ENCODE data around the gene BEND5.
A peak's percentile ranks its signal among the peaks of the same experiment; 100 is the strongest.

BEND5 gene

DNA sequence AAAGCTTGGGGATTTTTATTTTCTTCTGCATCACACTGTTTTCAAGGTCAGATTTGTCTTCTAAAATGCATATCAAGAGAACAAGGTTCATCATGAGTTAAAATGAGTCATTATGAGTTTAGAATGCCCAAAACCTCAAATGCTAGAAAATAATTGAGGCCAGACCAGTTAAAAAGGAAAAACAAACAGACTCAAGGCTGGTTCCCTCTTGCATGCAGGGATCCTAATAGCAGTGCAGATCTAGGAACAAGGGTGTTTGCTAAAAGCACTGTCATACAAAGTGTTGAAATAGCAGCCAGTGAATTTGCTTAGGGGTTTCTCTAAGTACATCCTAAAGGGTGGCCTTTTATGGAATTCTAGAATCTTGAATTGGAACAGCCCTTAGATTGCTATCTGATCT lies 15.3 kb downstream of the BEND5 start:
- DNase-seq = no peak

DNA sequence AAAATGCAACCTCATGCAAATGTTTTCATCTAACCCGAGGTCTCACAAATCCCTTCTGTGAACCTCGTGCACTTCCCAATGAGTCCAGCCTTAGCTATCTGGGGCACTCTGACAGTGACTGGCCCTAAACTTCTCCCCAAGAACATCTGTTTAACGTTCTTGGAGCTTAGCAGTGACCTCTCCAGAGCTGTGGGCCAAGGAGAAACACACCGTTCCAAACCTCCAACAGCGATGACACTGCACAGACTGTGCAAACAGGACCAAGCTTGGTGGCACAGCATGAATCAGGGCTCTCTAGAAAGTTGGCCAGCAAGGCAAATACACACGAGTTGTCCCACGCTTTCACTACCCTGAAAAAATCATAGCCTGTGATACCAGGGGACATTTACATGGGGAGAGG lies 15.8 kb downstream of the BEND5 start:
- no peak for DNase-seq

DNA sequence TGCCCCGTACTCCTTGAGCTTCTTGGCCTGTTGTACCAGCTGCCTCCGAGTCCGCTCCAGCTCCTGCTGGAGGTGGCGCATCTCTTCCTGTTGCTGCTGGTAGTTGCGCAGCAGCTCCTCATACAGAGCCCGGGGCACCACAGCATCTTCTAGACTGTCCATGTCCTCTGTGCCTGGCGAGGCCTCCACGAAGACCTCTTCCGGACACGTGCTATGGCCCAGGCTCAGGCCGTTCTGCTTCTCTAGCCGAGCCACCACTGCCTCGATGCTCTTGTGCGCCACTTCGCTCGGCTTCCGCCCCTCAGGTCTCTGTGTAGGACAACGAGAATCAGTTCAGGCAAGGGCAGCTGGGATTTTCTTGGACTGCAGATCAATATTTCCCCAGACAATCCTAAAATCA lies 17.7 kb downstream of the BEND5 start:
- DNase-seq = no peak

DNA sequence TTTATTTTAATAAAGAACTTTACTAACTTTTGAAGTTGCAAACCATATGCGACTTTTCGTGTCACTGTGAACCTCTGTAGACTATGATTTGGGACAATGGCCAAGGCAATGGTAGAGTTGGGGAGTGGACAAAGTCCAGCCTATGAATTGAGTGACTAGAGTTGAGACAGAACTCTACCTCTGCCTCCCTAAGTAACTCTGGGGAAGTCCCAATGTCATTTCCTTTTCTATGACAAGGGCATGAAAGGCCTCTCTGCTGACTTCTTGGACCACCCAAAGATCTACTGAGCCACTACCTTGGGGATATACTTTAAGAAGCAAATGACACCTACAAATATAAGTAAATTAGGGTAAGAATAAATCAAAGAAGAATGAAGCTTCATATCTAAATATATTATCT lies 19.3 kb downstream of the BEND5 start:
- DNase-seq = no peak

DNA sequence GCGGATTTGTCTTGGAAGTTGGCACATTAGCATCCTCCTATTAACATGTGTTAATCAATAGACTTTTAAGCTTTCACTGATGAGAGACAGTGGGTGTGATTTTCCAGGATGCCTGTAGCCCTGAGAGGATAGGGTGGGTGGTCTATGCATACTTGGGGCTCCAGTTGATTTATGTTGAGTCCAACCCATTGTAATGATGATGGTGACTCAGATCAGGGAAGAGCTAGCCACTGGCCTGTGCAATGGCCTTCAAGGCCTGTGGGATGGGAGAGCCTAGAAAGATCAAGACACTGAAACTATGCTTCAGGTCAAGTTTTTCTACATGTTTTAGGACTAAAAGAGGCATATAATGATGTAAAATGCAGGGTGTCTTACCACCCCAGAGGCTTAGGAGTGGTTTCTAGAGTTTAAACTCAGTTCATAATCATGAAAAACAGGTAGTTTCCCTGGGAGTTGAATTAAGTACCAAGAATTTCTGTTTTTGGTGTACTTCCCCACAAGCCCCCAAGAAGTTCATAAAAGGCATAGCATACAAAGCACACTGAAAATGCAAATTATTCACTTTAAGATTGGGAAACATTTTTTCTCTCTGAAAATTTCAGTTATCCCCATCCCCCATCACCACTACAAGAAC lies 19.9 kb downstream of the BEND5 start:
- DNase-seq = no peak

DNA sequence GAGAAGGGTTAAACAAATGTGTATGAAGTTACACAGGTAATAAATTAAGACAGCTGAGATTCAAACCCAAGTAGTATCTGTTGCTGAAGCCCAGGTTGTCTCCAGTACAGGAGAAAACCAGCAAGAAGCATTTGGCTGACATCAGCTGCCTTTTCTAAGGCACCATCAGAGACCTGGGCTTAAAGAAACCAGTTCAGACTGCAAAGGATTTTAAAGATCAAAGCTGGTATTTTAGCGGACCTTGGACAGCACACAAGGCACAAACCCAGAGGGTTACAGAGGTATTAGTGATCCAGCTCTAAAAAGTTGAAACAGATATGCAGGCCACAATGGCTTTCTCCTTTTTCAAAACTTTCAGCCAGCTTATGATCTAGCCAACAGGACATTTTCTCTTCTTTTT lies 23.4 kb downstream of the BEND5 start:
- DNase-seq = no peak

DNA sequence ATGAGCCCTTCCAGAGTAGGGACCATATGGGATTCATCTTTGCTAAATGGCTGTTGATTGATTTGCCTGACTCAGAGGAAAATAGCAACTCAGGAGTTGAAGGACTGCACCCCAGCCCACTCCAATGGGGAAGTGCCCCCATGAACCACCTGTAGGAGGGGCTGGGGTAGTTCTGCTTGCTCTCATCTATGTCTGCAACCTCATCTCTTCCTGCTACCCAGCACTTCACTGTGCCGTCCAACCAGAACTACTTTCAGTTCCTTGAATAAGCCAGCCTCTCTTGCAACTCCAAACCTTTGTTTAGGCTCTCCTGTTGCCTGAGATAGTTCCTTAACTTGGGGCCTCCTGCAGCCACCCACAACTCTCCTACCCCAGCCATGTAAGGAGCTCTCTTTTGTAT lies 26.6 kb downstream of the BEND5 start:
- DNase-seq = no peak

- DNase-seq = no peak
Observed at GRCh38 chr1:48749068-48749467, 27.6 kb downstream of the BEND5 start.

DNA sequence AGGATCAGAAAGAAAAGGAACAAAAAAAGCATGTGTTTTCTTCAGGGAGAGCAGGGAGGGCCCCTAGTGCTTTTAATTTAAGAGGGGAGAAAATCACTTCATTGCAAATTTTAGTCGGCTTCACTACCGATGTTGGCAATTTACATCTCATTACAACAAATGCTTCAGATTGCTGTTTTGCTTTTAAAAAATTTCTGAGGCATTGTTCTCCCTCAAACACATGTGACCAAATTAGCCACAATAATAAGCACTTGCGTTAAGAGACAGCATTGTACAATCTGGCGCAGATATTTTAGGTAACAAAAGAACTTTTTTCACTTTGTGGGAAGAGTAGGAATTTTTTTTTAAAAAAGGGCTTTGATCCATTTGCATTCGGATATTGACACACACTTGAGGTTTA lies 29.8 kb downstream of the BEND5 start:
- DNase-seq = no peak

DNA sequence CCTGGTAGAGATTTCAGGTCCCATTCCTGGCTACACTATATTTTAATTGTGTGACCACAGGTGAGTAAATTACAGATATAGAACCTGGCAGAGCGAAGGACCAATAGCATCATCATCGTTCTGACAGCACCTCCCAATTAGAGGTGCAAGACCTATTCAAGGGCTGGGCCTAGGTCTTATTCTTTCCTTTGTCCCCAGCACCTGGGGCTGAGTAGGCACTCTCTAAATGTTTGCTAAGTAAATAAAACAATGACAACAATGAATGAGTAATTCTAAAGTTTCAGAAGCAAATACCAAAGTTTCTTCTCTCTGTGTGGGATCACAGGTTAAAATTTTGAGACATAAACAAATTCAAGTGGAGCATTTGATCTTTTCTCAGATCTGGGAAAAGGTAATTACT lies 32.7 kb downstream of the BEND5 start:
- DNase-seq = no peak

GRCh38 chr1:48743480-48743879 lies 33.2 kb downstream of the BEND5 start:
- DNase-seq = no peak

DNA sequence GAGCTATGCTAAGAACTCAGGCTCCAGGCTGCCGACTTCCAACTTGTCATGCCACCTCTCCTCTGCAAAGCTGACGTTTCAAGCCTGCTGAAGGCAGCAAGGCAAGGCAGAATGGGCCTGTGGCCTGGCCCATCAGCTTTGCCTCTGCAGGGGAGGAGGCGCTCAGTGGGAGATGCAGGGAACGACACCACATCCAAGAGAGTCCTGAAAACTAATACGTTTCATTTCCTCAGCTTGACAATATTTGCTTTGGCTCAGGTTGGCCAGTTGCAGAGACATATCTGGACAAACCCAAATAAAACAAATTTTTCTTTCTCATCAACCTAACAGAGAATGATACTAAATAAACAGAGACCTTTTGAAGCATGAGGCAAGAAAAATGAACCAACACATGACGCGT lies 35.3 kb downstream of the BEND5 start:
- DNase-seq = peak; percentile 96

DNA sequence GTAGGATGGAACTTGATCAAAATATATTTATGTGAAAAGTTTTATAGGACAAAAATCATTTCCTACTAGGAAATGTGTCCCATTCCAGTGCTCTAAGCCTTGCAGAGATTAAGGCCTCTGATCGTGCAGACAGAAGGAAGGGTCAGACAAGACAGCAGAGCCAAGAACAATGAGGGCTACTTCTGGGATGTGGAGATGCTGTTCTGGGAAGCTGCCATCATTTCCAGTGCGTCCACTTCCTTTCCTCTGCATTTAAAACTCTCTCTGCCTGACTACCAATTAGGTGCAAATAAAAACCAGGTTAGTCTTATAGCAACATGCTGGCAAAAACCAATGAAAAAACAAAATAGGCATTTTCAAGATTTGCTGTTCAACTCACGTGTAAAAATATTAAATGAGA lies 36.1 kb downstream of the BEND5 start:
- no peak for DNase-seq

- DNase-seq = no peak
Observed at GRCh38 chr1:48739091-48739490, 37.6 kb downstream of the BEND5 start.

- DNase-seq = no peak
Observed at GRCh38 chr1:48738356-48738755, 38.3 kb downstream of the BEND5 start.

DNA sequence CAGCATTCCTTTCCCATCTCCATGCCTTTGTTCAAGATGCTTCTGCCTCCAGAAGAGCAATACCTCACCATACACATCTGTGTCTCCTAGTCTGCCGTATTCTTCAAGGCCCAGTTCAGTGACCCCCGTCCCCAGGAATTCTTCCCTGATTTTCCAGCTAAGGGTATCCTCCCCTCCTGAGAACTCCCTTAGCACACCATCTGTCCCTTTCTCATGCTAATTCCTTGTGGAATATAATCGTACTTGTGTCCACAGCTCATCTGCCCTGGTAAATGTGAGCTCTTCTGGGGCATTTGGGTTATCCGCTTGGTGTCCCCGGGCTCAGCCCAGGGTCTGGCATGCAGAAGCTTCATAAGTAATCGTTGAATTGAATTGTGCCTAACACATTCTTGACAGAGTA lies 40.9 kb downstream of the BEND5 start:
- no peak for DNase-seq

- DNase-seq = no peak
Observed at GRCh38 chr1:48730164-48730910, 46.4 kb downstream of the BEND5 start.

- DNase-seq = no peak
Observed at GRCh38 chr1:48728584-48728983, 48.1 kb downstream of the BEND5 start.

- no peak for DNase-seq
Observed at GRCh38 chr1:48726557-48727215, 50.0 kb downstream of the BEND5 start.

GRCh38 chr1:48726139-48726538 lies 50.6 kb downstream of the BEND5 start:
- DNase-seq = no peak

DNA sequence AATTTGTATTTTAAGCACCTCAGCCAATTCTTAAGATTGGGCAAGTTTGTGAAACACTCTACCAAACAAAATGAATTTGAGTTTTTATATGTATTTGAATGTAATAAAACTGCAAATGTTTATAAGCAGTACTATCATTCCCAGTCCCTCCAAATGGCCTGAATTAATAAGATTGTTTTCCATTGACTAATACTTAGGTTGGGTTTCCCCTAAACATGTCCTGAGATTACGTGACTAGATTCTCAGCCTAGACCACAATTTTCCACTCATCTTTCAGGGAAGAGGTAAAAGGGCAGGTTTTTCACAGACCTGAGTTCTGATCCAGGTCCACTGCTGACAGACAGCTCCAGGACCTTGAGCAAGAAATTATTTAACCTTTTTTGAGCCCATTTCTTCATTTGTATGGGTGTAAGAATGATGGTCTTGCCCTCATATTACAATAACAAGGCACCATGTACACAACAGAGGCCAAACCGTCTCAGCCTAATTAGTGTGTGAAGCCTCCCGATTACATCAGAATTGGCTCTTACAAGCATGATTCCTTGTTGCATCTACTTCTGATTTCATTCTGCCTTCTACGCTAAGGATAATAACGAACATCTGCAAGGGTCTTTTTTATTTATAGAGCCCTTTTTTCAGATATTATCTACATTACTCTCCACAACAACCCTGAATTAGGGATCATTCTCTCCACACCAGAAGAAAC lies 51.2 kb downstream of the BEND5 start:
- no peak for DNase-seq

- no peak for DNase-seq
Observed at GRCh38 chr1:48720929-48721328, 55.8 kb downstream of the BEND5 start.

DNA sequence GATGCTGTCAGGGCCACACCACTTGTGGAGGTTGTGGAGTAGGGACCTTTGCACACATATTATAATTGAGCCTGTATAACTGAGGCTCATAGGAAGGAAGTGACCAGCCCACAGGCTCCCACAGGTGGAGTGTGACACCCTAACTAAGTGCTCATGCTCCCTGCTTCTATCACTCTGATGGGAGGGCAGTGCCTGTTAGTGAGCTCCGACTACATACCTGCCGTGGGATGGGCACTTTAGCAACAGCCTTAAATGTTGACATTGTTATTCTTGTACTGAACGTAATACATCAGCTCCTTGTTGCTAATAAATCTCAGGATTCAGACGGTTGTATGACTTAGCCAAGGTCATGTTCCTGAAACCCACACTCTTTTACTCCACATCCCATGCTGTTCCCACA lies 58.0 kb downstream of the BEND5 start:
- no peak for DNase-seq

DNA sequence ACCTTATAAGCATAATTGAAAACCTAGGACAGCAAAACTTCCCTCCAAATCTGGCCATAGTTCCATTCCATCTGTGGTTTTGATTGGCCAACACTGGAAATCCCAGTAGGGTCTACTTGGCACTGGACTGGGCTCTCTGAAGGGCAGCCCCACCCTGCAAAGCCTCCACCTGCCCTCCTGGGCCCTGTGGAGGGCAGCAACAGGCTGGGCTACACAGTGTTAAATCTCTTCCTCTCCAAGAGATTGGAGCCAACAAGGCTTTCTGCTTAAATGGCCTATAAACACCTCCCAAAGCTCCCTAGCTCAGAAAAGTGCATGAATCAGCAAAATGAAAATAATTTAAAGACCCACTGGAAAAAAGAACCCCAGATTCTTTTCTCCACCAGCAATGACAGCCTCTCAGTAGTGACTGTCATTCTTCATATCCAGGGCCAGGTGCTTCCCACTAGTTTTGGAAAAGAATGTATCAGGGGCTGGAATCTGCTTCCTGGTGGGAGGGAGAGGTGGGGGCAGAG lies 58.5 kb downstream of the BEND5 start:
- no peak for DNase-seq
